OCI-LY7 (cell line): ENCODE data around the gene WNT5A.

Experiments used
- EZH2phosphoT487 ChIP-seq: fragments of 200-600 bp; sonication (generic); IDR thresholded peaks from 2 replicates; pipeline ENCODE4 v1.6.1; 2018; ENCODE audit warnings: low read depth, borderline replicate concordance, mild to moderate bottlenecking, mixed run types, antibody characterized with exemption, low read length, moderate library complexity, mixed read lengths
- TF ChIP-seq, protein P1 (sequence below): fragments of 200-600 bp; sonication (generic); conservative IDR thresholded peaks from 2 replicates; pipeline ENCODE4 v1.5.1; 2014; ENCODE audit warnings: mild to moderate bottlenecking, antibody characterized with exemption, low read length, moderate library complexity, mixed read lengths

DNA sequence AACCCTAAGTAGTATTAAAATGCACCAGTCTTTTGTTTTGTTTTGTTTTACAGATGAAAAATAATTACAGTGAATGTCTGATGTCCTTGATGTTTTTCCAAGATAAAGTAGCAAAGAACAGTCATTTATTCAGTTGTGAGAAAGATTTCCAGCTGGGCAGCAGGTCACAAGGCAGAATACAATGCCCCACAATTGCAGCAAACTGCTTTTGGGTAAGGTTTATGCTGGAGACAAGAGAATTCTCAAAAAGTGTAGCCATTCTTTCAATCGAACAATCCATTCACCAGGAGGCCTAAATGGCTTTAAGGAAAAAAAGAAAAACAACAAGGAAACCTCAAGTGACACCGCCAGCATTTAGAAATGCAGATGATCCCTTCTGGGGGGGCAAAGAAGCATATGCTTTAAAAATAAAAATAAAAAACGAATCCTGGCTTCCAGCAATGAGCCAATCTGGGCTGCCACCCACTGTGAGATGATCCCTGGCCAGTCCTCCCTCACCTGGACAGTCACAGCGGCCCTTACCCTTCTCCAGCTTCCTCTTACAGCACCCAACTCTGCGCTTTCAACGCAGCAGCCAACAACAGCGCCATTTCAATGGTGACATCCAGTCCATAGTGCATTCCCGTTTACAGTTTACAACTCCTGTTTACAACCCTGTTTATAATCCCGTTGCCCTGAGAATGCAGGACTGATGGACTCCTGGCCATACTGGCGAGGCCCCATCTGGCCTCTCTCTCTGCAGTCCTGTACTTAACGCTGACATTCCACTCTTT, 25.7 kb upstream of the WNT5A start:
- TF ChIP-seq, protein P1, sequence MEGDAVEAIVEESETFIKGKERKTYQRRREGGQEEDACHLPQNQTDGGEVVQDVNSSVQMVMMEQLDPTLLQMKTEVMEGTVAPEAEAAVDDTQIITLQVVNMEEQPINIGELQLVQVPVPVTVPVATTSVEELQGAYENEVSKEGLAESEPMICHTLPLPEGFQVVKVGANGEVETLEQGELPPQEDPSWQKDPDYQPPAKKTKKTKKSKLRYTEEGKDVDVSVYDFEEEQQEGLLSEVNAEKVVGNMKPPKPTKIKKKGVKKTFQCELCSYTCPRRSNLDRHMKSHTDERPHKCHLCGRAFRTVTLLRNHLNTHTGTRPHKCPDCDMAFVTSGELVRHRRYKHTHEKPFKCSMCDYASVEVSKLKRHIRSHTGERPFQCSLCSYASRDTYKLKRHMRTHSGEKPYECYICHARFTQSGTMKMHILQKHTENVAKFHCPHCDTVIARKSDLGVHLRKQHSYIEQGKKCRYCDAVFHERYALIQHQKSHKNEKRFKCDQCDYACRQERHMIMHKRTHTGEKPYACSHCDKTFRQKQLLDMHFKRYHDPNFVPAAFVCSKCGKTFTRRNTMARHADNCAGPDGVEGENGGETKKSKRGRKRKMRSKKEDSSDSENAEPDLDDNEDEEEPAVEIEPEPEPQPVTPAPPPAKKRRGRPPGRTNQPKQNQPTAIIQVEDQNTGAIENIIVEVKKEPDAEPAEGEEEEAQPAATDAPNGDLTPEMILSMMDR: no peak
- TF ChIP-seq EZH2phosphoT487: no peak
